Measurements from ENCODE around the gene HIGD1C.

GRCh38 chr12:50948798-50949197 lies 3.5 kb upstream of the HIGD1C start:
- no peak for TF ChIP-seq CTCF (IDR thresholded peaks at IDR 0.05; ENCODE audit: low read depth, low read length, poor library complexity, severe bottlenecking)
- TF ChIP-seq EZH2phosphoT487 (IDR thresholded peaks at IDR 0.05; ENCODE audit: borderline replicate concordance, low read length), result no peak
